Chondrocyte (in vitro differentiated cells): ENCODE data around the gene EIF1AD. TPM values are rescaled to one million over a fixed set of nuclear protein-coding genes. Genes with fewer than 3 reads are reported as not detected.

Experiments
- DNase-seq: peaks from one replicate; pipeline ENCODE4 v3.0.0; 2021; ENCODE audit warnings: mixed read lengths, low spot score
- H3K27ac Mint-ChIP-seq: one replicate; pipeline ENCODE4 v1.8.0; 2021; ENCODE audit warnings: mild to moderate bottlenecking, moderate library complexity, mixed read lengths; ENCODE audit not compliant: unreplicated experiment
- H3K27me3 Mint-ChIP-seq: 2 replicates; pipeline ENCODE4 v1.8.0; 2021; ENCODE audit warnings: low read depth, mixed read lengths
- H3K36me3 Mint-ChIP-seq: 2 replicates; pipeline ENCODE4 v1.8.0; 2021; ENCODE audit warnings: low read depth, mixed read lengths
- H3K4me1 Mint-ChIP-seq: 2 replicates; pipeline ENCODE4 v1.8.0; 2021; ENCODE audit warnings: low read depth, mild to moderate bottlenecking, mixed read lengths
- H3K4me3 Mint-ChIP-seq: one replicate; pipeline ENCODE4 v1.8.0; 2021; ENCODE audit warnings: mild to moderate bottlenecking, moderate library complexity, mixed read lengths; ENCODE audit not compliant: unreplicated experiment
- H3K9me3 Mint-ChIP-seq: 2 replicates; pipeline ENCODE4 v1.8.0; 2021; ENCODE audit warnings: low read depth, mixed read lengths
- CTCF ChIP-seq: fragments of 200-600 bp; sonication (generic); IDR thresholded peaks from 2 replicates; pipeline ENCODE4 v1.5.0; 2021; ENCODE audit warnings: antibody characterized with exemption, mild to moderate bottlenecking, moderate library complexity
- total RNA-seq: library from RNA; stranded (reverse); gene quantifications from 3 replicates; pipeline ENCODE4 v1.2.1, GENCODE V29; 2021

The EIF1AD gene
- total RNA-seq, 1 donor from 2014 or later: 34.0 TPM

GRCh38 chr11:66020212-66020611, 18.3 kb upstream of the EIF1AD start:
- Mint-ChIP-seq H3K27ac (no peak overlapping the region), H3K36me3 (no peaks in the 10 kb centered on the region), H3K27me3 (peaks cover 3% of the 10 kb centered on the region), H3K4me3 (no peak overlapping the region), H3K9me3 (no peaks in the 10 kb centered on the region), H3K4me1 (peaks cover 43% of the 10 kb centered on the region)
- no peak for TF ChIP-seq CTCF
- DNase-seq: no peak

DNA sequence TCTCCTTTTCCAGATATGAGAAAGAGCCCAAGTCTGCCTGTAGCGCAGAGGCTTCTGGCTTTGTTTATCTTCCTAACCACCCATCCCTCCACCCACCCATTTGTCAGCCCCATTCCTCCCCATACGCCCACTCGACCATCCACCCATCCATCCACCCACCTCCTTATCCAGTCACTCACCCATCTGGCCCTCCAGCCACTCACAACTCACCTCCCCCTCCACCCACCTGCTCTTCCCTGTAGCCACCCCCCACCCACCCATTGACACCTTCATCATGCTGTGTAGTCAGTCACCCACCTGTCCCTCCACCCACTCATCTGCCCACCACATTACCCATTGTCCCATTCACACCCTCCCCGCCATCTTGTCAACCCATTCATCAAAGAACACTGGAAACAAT, 15.4 kb upstream of the EIF1AD start:
- H3K4me3 Mint-ChIP-seq: no peak overlapping the region
- no peak for DNase-seq
- peaks cover 62% of the 10 kb centered on the region for H3K4me1 Mint-ChIP-seq
- H3K27ac Mint-ChIP-seq: no peak overlapping the region
- no peaks in the 10 kb centered on the region for H3K27me3 Mint-ChIP-seq
- H3K36me3 Mint-ChIP-seq: no peaks in the 10 kb centered on the region
- no peak for TF ChIP-seq CTCF
- H3K9me3 Mint-ChIP-seq: no peaks in the 10 kb centered on the region

- no peaks in the 10 kb centered on the region for H3K36me3 Mint-ChIP-seq
- no peak overlapping the region for H3K4me3 Mint-ChIP-seq
- peaks cover 58% of the 10 kb centered on the region for H3K4me1 Mint-ChIP-seq
- no peaks in the 10 kb centered on the region for H3K27me3 Mint-ChIP-seq
- peak overlapping the region; percentile 85 for H3K27ac Mint-ChIP-seq
- DNase-seq: no peak
- TF ChIP-seq CTCF: no peak
- no peaks in the 10 kb centered on the region for H3K9me3 Mint-ChIP-seq
These were observed 14.8 kb upstream of the EIF1AD start for GRCh38 chr11:66016793-66017177.

GRCh38 chr11:66015936-66016792, 14.2 kb upstream of the EIF1AD start:
- peak overlapping the region; percentile 85 for H3K27ac Mint-ChIP-seq
- no peaks in the 10 kb centered on the region for H3K36me3 Mint-ChIP-seq
- no peaks in the 10 kb centered on the region for H3K9me3 Mint-ChIP-seq
- no peaks in the 10 kb centered on the region for H3K27me3 Mint-ChIP-seq
- DNase-seq: no peak
- TF ChIP-seq CTCF: no peak
- H3K4me1 Mint-ChIP-seq: peaks cover 55% of the 10 kb centered on the region
- no peak overlapping the region for H3K4me3 Mint-ChIP-seq

DNA sequence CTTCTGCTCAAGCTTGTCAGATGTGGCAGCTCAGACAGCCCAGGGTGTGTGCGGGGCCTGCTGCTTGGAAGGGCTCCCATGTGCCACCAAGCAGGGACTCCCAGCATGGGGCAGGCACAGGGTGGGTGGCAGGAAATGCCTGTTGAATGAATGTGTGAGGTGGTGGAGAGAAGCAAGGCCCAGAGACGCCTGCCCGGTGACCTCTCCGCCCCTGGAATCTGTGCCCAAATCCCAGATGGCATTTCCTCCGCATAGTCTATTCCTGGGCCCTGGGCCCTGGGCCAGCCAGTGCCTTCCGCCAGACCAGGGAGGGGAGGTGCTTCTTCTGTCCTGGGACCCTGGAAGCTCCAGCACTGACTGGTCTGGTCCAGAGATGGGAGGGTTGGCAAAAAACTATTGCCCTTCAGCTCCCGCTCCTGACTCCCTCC, 13.5 kb upstream of the EIF1AD start:
- DNase-seq: no peak
- TF ChIP-seq CTCF: no peak
- Mint-ChIP-seq H3K36me3 (no peaks in the 10 kb centered on the region), H3K9me3 (no peaks in the 10 kb centered on the region), H3K4me1 (peaks cover 52% of the 10 kb centered on the region), H3K4me3 (no peak overlapping the region), H3K27ac (peak overlapping the region; percentile 85), H3K27me3 (no peaks in the 10 kb centered on the region)
